GM23338 (cell line): Measurements from ENCODE around the gene LHX3. TPM values are rescaled to one million over a fixed set of nuclear protein-coding genes. Genes with fewer than 3 reads are reported as not detected.

Experiments used
- ATAC-seq: fragments of 200-7000 bp; cut with Tn5 transposase; 3 replicates; pipeline ENCODE4 v1.9.1; 2020
- DNase-seq: peaks from one replicate; pipeline ENCODE4 v3.0.0-alpha.2; 2015; ENCODE audit warnings: low spot score
- H2AFZ ChIP-seq: fragments of 200-600 bp; sonication (generic); 2 replicates; pipeline ENCODE4 v1.8.0; 2016; ENCODE audit warnings: antibody characterized with exemption, mild to moderate bottlenecking, moderate library complexity
- H3F3A ChIP-seq: fragments of 200-600 bp; sonication (generic); replicated peaks from 2 replicates; pipeline ENCODE4 v1.8.0; 2017; ENCODE audit warnings: antibody characterized with exemption, mixed run types, low read depth
- H3K27ac ChIP-seq: fragments of 200-600 bp; sonication (generic); 2 replicates; pipeline ENCODE4 v1.6.1; 2016; ENCODE audit warnings: low read depth
- H3K27me3 ChIP-seq: fragments of 200-600 bp; sonication (generic); 2 replicates; pipeline ENCODE4 v1.8.0; 2016; ENCODE audit warnings: mild to moderate bottlenecking, mixed run types, moderate library complexity; ENCODE audit not compliant: insufficient read depth
- H3K36me3 ChIP-seq: fragments of 200-600 bp; sonication (generic); 2 replicates; pipeline ENCODE4 v1.8.0; 2016; ENCODE audit warnings: mild to moderate bottlenecking; ENCODE audit not compliant: insufficient read depth
- H3K4me1 ChIP-seq: fragments of 200-600 bp; sonication (generic); 2 replicates; pipeline ENCODE4 v1.8.0; 2016; ENCODE audit warnings: mild to moderate bottlenecking, moderate library complexity; ENCODE audit not compliant: insufficient read depth
- H3K4me2 ChIP-seq: fragments of 200-600 bp; sonication (generic); 2 replicates; pipeline ENCODE4 v1.7.1; 2017; ENCODE audit warnings: mixed run types
- H3K4me3 ChIP-seq: fragments of 200-600 bp; sonication (generic); 2 replicates; pipeline ENCODE4 v1.6.1; 2016; ENCODE audit warnings: mixed run types
- H3K79me2 ChIP-seq: fragments of 200-600 bp; sonication (generic); replicated peaks from 2 replicates; pipeline ENCODE4 v1.8.0; 2017; ENCODE audit warnings: mild to moderate bottlenecking; ENCODE audit not compliant: insufficient read depth
- H3K9me2 ChIP-seq: fragments of 200-600 bp; sonication (generic); 2 replicates; pipeline ENCODE4 v1.8.0; 2017; ENCODE audit not compliant: insufficient read depth
- H4K20me1 ChIP-seq: fragments of 200-600 bp; sonication (generic); replicated peaks from 2 replicates; pipeline ENCODE4 v1.8.0; 2017; ENCODE audit warnings: mild to moderate bottlenecking; ENCODE audit not compliant: insufficient read depth
- H3K27ac Mint-ChIP-seq: 2 replicates; pipeline ENCODE4 v1.8.0; 2020; ENCODE audit warnings: inconsistent platforms, mild to moderate bottlenecking, moderate library complexity, mixed read lengths
- H3K27me3 Mint-ChIP-seq: 3 replicates; pipeline ENCODE4 v1.8.0; 2022; ENCODE audit warnings: low read depth, mild to moderate bottlenecking, moderate library complexity, mixed read lengths, inconsistent platforms; ENCODE audit not compliant: insufficient read depth, poor library complexity
- H3K36me3 Mint-ChIP-seq: 3 replicates; pipeline ENCODE4 v1.8.0; 2021; ENCODE audit warnings: low read depth, mild to moderate bottlenecking, inconsistent platforms, moderate library complexity, mixed read lengths
- H3K4me1 Mint-ChIP-seq: 3 replicates; pipeline ENCODE4 v1.8.0; 2020; ENCODE audit warnings: mild to moderate bottlenecking, inconsistent platforms, mixed read lengths
- H3K4me3 Mint-ChIP-seq: 3 replicates; pipeline ENCODE4 v1.8.0; 2021; ENCODE audit warnings: moderate library complexity, mild to moderate bottlenecking, inconsistent platforms, mixed read lengths
- H3K9me3 Mint-ChIP-seq: 3 replicates; pipeline ENCODE4 v1.8.0; 2020; ENCODE audit warnings: moderate library complexity, mild to moderate bottlenecking, inconsistent platforms, mixed read lengths
- CREB1 ChIP-seq: fragments of 250-450 bp; sonication (Bioruptor Pico); IDR thresholded peaks from 2 replicates; pipeline ENCODE4 v1.5.0; 2020; ENCODE audit warnings: low read depth, mild to moderate bottlenecking, moderate library complexity
- EZH2 ChIP-seq: fragments of 200-600 bp; sonication (generic); IDR thresholded peaks from one replicate; pipeline ENCODE4 v1.8.0; 2017; ENCODE audit warnings: antibody characterized with exemption, mild to moderate bottlenecking, low read depth; ENCODE audit not compliant: unreplicated experiment
- EZH2phosphoT487 ChIP-seq: fragments of 200-600 bp; sonication (generic); IDR thresholded peaks from one replicate; pipeline ENCODE4 v1.8.1; 2018; ENCODE audit warnings: antibody characterized with exemption; ENCODE audit not compliant: unreplicated experiment
- JUNB ChIP-seq: IDR thresholded peaks from one replicate; pipeline ENCODE4 v1.6.1; 2016; ENCODE audit warnings: antibody characterized with exemption; ENCODE audit not compliant: unreplicated experiment
- NANOG ChIP-seq: IDR thresholded peaks from 2 replicates; pipeline ENCODE4 v1.6.1; 2016; ENCODE audit warnings: antibody characterized with exemption, borderline replicate concordance
- POLR2AphosphoS5 ChIP-seq: IDR thresholded peaks from 2 replicates; pipeline ENCODE4 v1.6.1; 2016; ENCODE audit warnings: antibody characterized with exemption, low read depth
- STAT1 ChIP-seq: IDR thresholded peaks from one replicate; pipeline ENCODE4 v1.6.1; 2016; ENCODE audit warnings: antibody characterized with exemption; ENCODE audit not compliant: unreplicated experiment
- ZNF114 ChIP-seq: fragments of 250-450 bp; sonication (Bioruptor Pico); IDR thresholded peaks from 2 replicates; pipeline ENCODE4 v1.5.0; 2020; ENCODE audit warnings: mild to moderate bottlenecking, moderate library complexity
- ZNF331 ChIP-seq: fragments of 250-450 bp; sonication (Bioruptor Pico); IDR thresholded peaks from 2 replicates; pipeline ENCODE4 v1.5.0; 2020; ENCODE audit warnings: low read depth, mild to moderate bottlenecking, moderate library complexity
- polyA plus RNA-seq: library from polyadenylated mRNA; unstranded; fragments of >200 nt; fragmentation: Nextera tagmentation; extraction: Ambion mirVana; gene quantifications from 2 replicates; pipeline ENCODE4 v1.2.1, GENCODE V29; 2016
- total RNA-seq: library from RNA; depleted of rRNA; stranded (reverse); fragments of >200 nt; shearing (Covaris generic); gene quantifications from 2 replicates; pipeline ENCODE4 v1.2.3, GENCODE V29; 2014
- TF ChIP-seq, protein P1 (sequence below): fragments of 250-450 bp; sonication (Bioruptor Pico); IDR thresholded peaks from 2 replicates; pipeline ENCODE4 v1.5.0; 2020; ENCODE audit warnings: mild to moderate bottlenecking, moderate library complexity
- TF ChIP-seq, protein P2 (sequence below): IDR thresholded peaks from one replicate; pipeline ENCODE4 v1.6.1; 2018; ENCODE audit warnings: antibody characterized with exemption; ENCODE audit not compliant: unreplicated experiment
- TF ChIP-seq, protein P3 (sequence below), 2 experiments: fragments of 200-600 bp in 1 of 2; sonication (generic) in 1 of 2; conservative IDR thresholded peaks; 2 replicates each; pipeline versions ENCODE4 v1.5.1 to v1.6.1; 2016 to 2017; ENCODE audit warnings: antibody characterized with exemption in 2 of 2, low read depth in 2 of 2, mild to moderate bottlenecking in 2 of 2, moderate library complexity in 1 of 2
- TF ChIP-seq, protein P4 (sequence below): IDR thresholded peaks from 2 replicates; pipeline ENCODE4 v1.6.1; 2016; ENCODE audit warnings: antibody characterized with exemption

LHX3 gene
- total and polyA plus RNA-seq, 2 experiments from 2014 or later = 0.08 TPM; not detected in 1

DNA sequence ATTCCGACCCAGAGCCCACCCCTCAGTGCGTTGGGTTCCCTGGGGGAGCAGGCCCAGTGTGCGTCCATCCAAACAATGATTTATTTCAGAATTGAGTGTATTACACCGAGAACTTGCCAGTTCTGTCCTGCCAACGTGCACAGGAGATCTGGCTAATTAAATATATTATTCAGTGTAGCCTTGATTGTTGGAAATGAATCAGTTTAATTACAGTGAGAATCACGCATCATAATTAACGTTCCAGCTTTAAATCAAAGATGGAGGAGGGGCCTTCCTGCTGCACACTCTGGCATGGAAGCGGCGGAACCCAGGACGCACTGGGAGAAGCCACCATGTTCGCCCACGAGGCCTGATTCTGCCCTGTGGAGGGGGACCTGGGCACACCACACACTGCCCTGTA is 55.6 kb downstream of the LHX3 start:
- H3K4me3 ChIP-seq = no peak overlapping the region
- no peaks in the 10 kb centered on the region for H3K79me2 ChIP-seq
- no peaks in the 10 kb centered on the region for H4K20me1 ChIP-seq
- ATAC-seq (no peak), DNase-seq (no peak)
- TF ChIP-seq CREB1 (no peak), ZNF331 (CRISPR knock-in tag) (no peak), STAT1 (no peak), ZNF114 (no peak), NANOG (no peak), POLR2AphosphoS5 (no peak), EZH2phosphoT487 (no peak), JUNB (no peak), EZH2 (no peak)
- TF ChIP-seq, protein P1, sequence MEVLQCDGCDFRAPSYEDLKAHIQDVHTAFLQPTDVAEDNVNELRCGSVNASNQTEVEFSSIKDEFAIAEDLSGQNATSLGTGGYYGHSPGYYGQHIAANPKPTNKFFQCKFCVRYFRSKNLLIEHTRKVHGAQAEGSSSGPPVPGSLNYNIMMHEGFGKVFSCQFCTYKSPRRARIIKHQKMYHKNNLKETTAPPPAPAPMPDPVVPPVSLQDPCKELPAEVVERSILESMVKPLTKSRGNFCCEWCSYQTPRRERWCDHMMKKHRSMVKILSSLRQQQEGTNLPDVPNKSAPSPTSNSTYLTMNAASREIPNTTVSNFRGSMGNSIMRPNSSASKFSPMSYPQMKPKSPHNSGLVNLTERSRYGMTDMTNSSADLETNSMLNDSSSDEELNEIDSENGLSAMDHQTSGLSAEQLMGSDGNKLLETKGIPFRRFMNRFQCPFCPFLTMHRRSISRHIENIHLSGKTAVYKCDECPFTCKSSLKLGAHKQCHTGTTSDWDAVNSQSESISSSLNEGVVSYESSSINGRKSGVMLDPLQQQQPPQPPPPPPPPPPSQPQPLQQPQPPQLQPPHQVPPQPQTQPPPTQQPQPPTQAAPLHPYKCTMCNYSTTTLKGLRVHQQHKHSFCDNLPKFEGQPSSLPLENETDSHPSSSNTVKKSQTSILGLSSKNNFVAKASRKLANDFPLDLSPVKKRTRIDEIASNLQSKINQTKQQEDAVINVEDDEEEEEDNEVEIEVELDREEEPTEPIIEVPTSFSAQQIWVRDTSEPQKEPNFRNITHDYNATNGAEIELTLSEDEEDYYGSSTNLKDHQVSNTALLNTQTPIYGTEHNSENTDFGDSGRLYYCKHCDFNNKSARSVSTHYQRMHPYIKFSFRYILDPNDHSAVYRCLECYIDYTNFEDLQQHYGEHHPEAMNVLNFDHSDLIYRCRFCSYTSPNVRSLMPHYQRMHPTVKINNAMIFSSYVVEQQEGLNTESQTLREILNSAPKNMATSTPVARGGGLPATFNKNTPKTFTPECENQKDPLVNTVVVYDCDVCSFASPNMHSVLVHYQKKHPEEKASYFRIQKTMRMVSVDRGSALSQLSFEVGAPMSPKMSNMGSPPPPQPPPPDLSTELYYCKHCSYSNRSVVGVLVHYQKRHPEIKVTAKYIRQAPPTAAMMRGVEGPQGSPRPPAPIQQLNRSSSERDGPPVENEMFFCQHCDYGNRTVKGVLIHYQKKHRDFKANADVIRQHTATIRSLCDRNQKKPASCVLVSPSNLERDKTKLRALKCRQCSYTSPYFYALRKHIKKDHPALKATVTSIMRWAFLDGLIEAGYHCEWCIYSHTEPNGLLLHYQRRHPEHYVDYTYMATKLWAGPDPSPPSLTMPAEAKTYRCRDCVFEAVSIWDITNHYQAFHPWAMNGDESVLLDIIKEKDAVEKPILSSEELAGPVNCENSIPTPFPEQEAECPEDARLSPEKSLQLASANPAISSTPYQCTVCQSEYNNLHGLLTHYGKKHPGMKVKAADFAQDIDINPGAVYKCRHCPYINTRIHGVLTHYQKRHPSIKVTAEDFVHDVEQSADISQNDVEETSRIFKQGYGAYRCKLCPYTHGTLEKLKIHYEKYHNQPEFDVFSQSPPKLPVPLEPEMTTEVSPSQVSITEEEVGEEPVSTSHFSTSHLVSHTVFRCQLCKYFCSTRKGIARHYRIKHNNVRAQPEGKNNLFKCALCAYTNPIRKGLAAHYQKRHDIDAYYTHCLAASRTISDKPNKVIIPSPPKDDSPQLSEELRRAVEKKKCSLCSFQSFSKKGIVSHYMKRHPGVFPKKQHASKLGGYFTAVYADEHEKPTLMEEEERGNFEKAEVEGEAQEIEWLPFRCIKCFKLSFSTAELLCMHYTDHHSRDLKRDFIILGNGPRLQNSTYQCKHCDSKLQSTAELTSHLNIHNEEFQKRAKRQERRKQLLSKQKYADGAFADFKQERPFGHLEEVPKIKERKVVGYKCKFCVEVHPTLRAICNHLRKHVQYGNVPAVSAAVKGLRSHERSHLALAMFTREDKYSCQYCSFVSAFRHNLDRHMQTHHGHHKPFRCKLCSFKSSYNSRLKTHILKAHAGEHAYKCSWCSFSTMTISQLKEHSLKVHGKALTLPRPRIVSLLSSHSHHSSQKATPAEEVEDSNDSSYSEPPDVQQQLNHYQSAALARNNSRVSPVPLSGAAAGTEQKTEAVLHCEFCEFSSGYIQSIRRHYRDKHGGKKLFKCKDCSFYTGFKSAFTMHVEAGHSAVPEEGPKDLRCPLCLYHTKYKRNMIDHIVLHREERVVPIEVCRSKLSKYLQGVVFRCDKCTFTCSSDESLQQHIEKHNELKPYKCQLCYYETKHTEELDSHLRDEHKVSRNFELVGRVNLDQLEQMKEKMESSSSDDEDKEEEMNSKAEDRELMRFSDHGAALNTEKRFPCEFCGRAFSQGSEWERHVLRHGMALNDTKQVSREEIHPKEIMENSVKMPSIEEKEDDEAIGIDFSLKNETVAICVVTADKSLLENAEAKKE = no peak
- TF ChIP-seq, protein P2, sequence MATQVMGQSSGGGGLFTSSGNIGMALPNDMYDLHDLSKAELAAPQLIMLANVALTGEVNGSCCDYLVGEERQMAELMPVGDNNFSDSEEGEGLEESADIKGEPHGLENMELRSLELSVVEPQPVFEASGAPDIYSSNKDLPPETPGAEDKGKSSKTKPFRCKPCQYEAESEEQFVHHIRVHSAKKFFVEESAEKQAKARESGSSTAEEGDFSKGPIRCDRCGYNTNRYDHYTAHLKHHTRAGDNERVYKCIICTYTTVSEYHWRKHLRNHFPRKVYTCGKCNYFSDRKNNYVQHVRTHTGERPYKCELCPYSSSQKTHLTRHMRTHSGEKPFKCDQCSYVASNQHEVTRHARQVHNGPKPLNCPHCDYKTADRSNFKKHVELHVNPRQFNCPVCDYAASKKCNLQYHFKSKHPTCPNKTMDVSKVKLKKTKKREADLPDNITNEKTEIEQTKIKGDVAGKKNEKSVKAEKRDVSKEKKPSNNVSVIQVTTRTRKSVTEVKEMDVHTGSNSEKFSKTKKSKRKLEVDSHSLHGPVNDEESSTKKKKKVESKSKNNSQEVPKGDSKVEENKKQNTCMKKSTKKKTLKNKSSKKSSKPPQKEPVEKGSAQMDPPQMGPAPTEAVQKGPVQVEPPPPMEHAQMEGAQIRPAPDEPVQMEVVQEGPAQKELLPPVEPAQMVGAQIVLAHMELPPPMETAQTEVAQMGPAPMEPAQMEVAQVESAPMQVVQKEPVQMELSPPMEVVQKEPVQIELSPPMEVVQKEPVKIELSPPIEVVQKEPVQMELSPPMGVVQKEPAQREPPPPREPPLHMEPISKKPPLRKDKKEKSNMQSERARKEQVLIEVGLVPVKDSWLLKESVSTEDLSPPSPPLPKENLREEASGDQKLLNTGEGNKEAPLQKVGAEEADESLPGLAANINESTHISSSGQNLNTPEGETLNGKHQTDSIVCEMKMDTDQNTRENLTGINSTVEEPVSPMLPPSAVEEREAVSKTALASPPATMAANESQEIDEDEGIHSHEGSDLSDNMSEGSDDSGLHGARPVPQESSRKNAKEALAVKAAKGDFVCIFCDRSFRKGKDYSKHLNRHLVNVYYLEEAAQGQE = no peak
- TF ChIP-seq, protein P3, sequence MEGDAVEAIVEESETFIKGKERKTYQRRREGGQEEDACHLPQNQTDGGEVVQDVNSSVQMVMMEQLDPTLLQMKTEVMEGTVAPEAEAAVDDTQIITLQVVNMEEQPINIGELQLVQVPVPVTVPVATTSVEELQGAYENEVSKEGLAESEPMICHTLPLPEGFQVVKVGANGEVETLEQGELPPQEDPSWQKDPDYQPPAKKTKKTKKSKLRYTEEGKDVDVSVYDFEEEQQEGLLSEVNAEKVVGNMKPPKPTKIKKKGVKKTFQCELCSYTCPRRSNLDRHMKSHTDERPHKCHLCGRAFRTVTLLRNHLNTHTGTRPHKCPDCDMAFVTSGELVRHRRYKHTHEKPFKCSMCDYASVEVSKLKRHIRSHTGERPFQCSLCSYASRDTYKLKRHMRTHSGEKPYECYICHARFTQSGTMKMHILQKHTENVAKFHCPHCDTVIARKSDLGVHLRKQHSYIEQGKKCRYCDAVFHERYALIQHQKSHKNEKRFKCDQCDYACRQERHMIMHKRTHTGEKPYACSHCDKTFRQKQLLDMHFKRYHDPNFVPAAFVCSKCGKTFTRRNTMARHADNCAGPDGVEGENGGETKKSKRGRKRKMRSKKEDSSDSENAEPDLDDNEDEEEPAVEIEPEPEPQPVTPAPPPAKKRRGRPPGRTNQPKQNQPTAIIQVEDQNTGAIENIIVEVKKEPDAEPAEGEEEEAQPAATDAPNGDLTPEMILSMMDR (conservative IDR thresholded peaks at IDR 0.05; ENCODE audit: low read depth in 2 of 2) = no peak
- TF ChIP-seq, protein P4, sequence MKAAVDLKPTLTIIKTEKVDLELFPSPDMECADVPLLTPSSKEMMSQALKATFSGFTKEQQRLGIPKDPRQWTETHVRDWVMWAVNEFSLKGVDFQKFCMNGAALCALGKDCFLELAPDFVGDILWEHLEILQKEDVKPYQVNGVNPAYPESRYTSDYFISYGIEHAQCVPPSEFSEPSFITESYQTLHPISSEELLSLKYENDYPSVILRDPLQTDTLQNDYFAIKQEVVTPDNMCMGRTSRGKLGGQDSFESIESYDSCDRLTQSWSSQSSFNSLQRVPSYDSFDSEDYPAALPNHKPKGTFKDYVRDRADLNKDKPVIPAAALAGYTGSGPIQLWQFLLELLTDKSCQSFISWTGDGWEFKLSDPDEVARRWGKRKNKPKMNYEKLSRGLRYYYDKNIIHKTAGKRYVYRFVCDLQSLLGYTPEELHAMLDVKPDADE = no peak
- 0 out of 2 replicates have a peak, but pooled peaks cover 3% of the 10 kb centered on the region for H3F3A ChIP-seq
- H3K36me3 Mint-ChIP-seq = peaks cover 2% of the 10 kb centered on the region; the same call in 2 of the 3 replicates
- peaks cover 11% of the 10 kb centered on the region for H3K27me3 Mint-ChIP-seq
- H3K4me1 ChIP-seq = peaks cover 12% of the 10 kb centered on the region; the same call in 1 of the 2 replicates
- no peak overlapping the region for H2AFZ ChIP-seq
- H3K9me3 Mint-ChIP-seq = no peaks in the 10 kb centered on the region
- no peak overlapping the region for H3K27ac Mint-ChIP-seq
- H3K9me2 ChIP-seq = no peaks in the 10 kb centered on the region
- H3K4me3 Mint-ChIP-seq = no peak overlapping the region
- no peaks in the 10 kb centered on the region for H3K36me3 ChIP-seq
- peaks cover 23% of the 10 kb centered on the region for H3K4me1 Mint-ChIP-seq
- H3K27me3 ChIP-seq = no peaks in the 10 kb centered on the region
- H3K4me2 ChIP-seq = no peak overlapping the region
- H3K27ac ChIP-seq = no peak overlapping the region
